Measurements from ENCODE around the gene ANXA11. TPM values are rescaled to one million over a fixed set of nuclear protein-coding genes. Genes with fewer than 3 reads are reported as not detected.
"Not testable (repeated sequence)": the region's sequence is repeated elsewhere in the genome, so short reads cannot be mapped to it uniquely, and the experiment has no call there.

ANXA11 gene
- total RNA-seq, 2 donors from 2014 or later = 271 to 353 TPM

- H3K27me3 ChIP-seq; H3K9me3 ChIP-seq; intact Hi-C loops (cut with DNase I); H3K4me1 ChIP-seq; H3K36me3 ChIP-seq; H3K27ac ChIP-seq; H3K9ac ChIP-seq (ENCODE audit: low read depth in 2 of 2, low read length in 2 of 2); H3K4me3 ChIP-seq; DNase-seq: not testable (repeated sequence)
Measured at GRCh38 chr10:80242341-80242740, 37.0 kb upstream of the ANXA11 start.

- H3K27me3 ChIP-seq; intact Hi-C loops (cut with DNase I); H3K9ac ChIP-seq (ENCODE audit: low read depth in 2 of 2, low read length in 2 of 2); H3K27ac ChIP-seq; DNase-seq; H3K4me1 ChIP-seq; H3K36me3 ChIP-seq; H3K9me3 ChIP-seq; H3K4me3 ChIP-seq: not testable (repeated sequence)
Measured at GRCh38 chr10:80236457-80236856, 31.1 kb upstream of the ANXA11 start.

GRCh38 chr10:80234331-80235235 lies 29.2 kb upstream of the ANXA11 start:
- H3K4me3 ChIP-seq; H3K27ac ChIP-seq; H3K9me3 ChIP-seq; intact Hi-C loops (cut with DNase I); DNase-seq; H3K36me3 ChIP-seq; H3K9ac ChIP-seq (ENCODE audit: low read depth in 2 of 2, low read length in 2 of 2); H3K27me3 ChIP-seq; H3K4me1 ChIP-seq: not testable (repeated sequence)

GRCh38 chr10:80233871-80234270 lies 28.5 kb upstream of the ANXA11 start:
- DNase-seq; H3K4me3 ChIP-seq; H3K4me1 ChIP-seq; H3K9me3 ChIP-seq; intact Hi-C loops (cut with DNase I); H3K27ac ChIP-seq; H3K27me3 ChIP-seq; H3K9ac ChIP-seq (ENCODE audit: low read depth in 2 of 2, low read length in 2 of 2); H3K36me3 ChIP-seq: not testable (repeated sequence)

GRCh38 chr10:80226723-80227122 lies 21.4 kb upstream of the ANXA11 start:
- DNase-seq; H3K36me3 ChIP-seq; H3K27me3 ChIP-seq; H3K9ac ChIP-seq (ENCODE audit: low read depth in 2 of 2, low read length in 2 of 2); H3K4me3 ChIP-seq; H3K4me1 ChIP-seq; intact Hi-C loops (cut with DNase I); H3K27ac ChIP-seq; H3K9me3 ChIP-seq: not testable (repeated sequence)

GRCh38 chr10:80223031-80223419 lies 17.7 kb upstream of the ANXA11 start:
- H3K27me3 ChIP-seq; H3K36me3 ChIP-seq; intact Hi-C loops (cut with DNase I); H3K4me1 ChIP-seq; H3K9ac ChIP-seq (ENCODE audit: low read depth in 2 of 2, low read length in 2 of 2); H3K4me3 ChIP-seq; DNase-seq; H3K9me3 ChIP-seq; H3K27ac ChIP-seq: not testable (repeated sequence)

- DNase-seq; H3K4me3 ChIP-seq; H3K4me1 ChIP-seq; H3K36me3 ChIP-seq; H3K27ac ChIP-seq; H3K9me3 ChIP-seq; H3K9ac ChIP-seq (ENCODE audit: low read depth in 2 of 2, low read length in 2 of 2); H3K27me3 ChIP-seq: not testable (repeated sequence)
- intact Hi-C loops (cut with DNase I) = loop anchor here (5.0 kb wide), 1 partner anchor 72 kb away; no protein-coding TSS in a partner anchor
Measured at GRCh38 chr10:80218878-80219277, 13.5 kb upstream of the ANXA11 start.

GRCh38 chr10:80214368-80214982 lies 9.1 kb upstream of the ANXA11 start:
- DNase-seq; H3K27me3 ChIP-seq; H3K36me3 ChIP-seq; intact Hi-C loops (cut with DNase I); H3K4me3 ChIP-seq; H3K9me3 ChIP-seq; H3K9ac ChIP-seq (ENCODE audit: low read depth in 2 of 2, low read length in 2 of 2); H3K27ac ChIP-seq; H3K4me1 ChIP-seq: not testable (repeated sequence)

GRCh38 chr10:80212535-80213115 lies 7.3 kb upstream of the ANXA11 start:
- H3K9ac ChIP-seq (ENCODE audit: low read depth in 2 of 2, low read length in 2 of 2); H3K36me3 ChIP-seq; H3K27ac ChIP-seq; H3K4me1 ChIP-seq; H3K27me3 ChIP-seq; H3K9me3 ChIP-seq; DNase-seq; intact Hi-C loops (cut with DNase I); H3K4me3 ChIP-seq: not testable (repeated sequence)

GRCh38 chr10:80211786-80212185 lies 6.4 kb upstream of the ANXA11 start:
- intact Hi-C loops (cut with DNase I) = no loop called here
- Histone ChIP-seq H3K36me3 (no peaks in the 10 kb centered on the region), H3K4me3 (no peak overlapping the region), H3K27ac (no peak overlapping the region), H3K9me3 (no peaks in the 10 kb centered on the region), H3K9ac (ENCODE audit: low read depth in 2 of 2, low read length in 2 of 2) (no peak overlapping the region), H3K4me1 (no peaks in the 10 kb centered on the region), H3K27me3 (no peaks in the 10 kb centered on the region)
- TF ChIP-seq CTCF (IDR thresholded peaks at IDR 0.05) = no peak
- no peak for DNase-seq

All from colonic mucosa (tissue), 4 donors.